WERI-Rb-1 (cell line): ENCODE results near the gene LZIC.

Experiments used
- DNase-seq: peaks from one replicate; pipeline ENCODE4 v3.0.0-alpha.2; 2020
- H3K27ac ChIP-seq: fragments of 250-450 bp; sonication (Bioruptor Pico); 2 replicates; pipeline ENCODE4 v1.5.1; 2020; ENCODE audit warnings: mild to moderate bottlenecking, moderate library complexity
- H3K27me3 ChIP-seq: fragments of 250-450 bp; sonication (Bioruptor Pico); 2 replicates; pipeline ENCODE4 v1.5.1; 2021; ENCODE audit warnings: mild to moderate bottlenecking, low read depth, moderate library complexity; ENCODE audit not compliant: insufficient read depth, severe bottlenecking
- H3K36me3 ChIP-seq: fragments of 250-450 bp; sonication (Bioruptor Pico); 2 replicates; pipeline ENCODE4 v1.5.1; 2020; ENCODE audit warnings: mild to moderate bottlenecking, moderate library complexity
- H3K4me3 ChIP-seq: 2 replicates; pipeline ENCODE4 v1.5.1; 2011; ENCODE audit warnings: low read depth, mild to moderate bottlenecking, control low read depth, low read length
- H3K9me3 ChIP-seq: fragments of 250-450 bp; sonication (Bioruptor Pico); 2 replicates; pipeline ENCODE4 v1.5.1; 2021; ENCODE audit warnings: mild to moderate bottlenecking, moderate library complexity; ENCODE audit not compliant: severe bottlenecking
- CTCF ChIP-seq: IDR thresholded peaks from 2 replicates; pipeline ENCODE4 v1.5.1; 2011; ENCODE audit warnings: low read depth, mild to moderate bottlenecking, control low read depth, inconsistent platforms, low read length

LZIC gene

GRCh38 chr1:9942399-9942938 lies 722 bp downstream of the LZIC start:
- Histone ChIP-seq H3K27ac (peak overlapping the region; percentile 88), H3K27me3 (no peaks in the 10 kb centered on the region), H3K9me3 (no peaks in the 10 kb centered on the region), H3K36me3 (peaks cover 8% of the 10 kb centered on the region; the same call in 1 of the 2 replicates), H3K4me3 (peak overlapping the region; percentile 76)
- TF ChIP-seq CTCF = peak; percentile 38; the same call in 1 of the 2 replicates
- DNase-seq = peak; percentile 17

GRCh38 chr1:9929431-9930385 lies 13.5 kb downstream of the LZIC start:
- no peaks in the 10 kb centered on the region for H3K9me3 ChIP-seq
- peaks cover 33% of the 10 kb centered on the region for H3K36me3 ChIP-seq
- H3K27me3 ChIP-seq = no peaks in the 10 kb centered on the region
- H3K27ac ChIP-seq = no peak overlapping the region
- no peak for TF ChIP-seq CTCF
- DNase-seq = no peak
- H3K4me3 ChIP-seq = no peak overlapping the region

GRCh38 chr1:9927259-9927658 lies 15.9 kb downstream of the LZIC start:
- no peak overlapping the region for H3K27ac ChIP-seq
- no peak for DNase-seq

DNA sequence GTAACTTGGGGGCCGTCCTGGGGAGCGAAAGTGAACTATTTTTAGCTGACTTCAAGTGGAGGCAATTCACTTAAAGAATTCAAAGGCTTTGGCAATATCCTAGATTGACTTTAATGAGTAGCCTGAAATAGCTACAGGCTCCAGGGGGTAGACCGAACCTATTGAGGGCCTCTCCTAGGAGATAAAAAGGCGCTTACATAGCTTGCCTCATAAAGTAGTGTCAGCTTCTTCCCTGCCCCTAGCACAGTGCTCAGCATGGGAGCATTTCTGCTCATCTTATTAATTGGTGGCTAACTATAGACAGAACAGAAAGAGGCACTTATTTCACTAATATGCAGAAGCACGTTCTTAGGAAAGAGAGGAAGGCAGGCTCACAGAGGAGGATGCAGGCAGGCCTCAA lies 20.8 kb downstream of the LZIC start:
- H3K36me3 ChIP-seq = no peaks in the 10 kb centered on the region
- no peaks in the 10 kb centered on the region for H3K27me3 ChIP-seq
- no peak overlapping the region for H3K4me3 ChIP-seq
- TF ChIP-seq CTCF = no peak
- no peak overlapping the region for H3K27ac ChIP-seq
- no peak for DNase-seq
- no peaks in the 10 kb centered on the region for H3K9me3 ChIP-seq

More at GRCh38 chr1:9927259-9927658, 15.9 kb downstream of the LZIC start:
- Histone ChIP-seq H3K36me3 (peaks cover 21% of the 10 kb centered on the region), H3K9me3 (no peaks in the 10 kb centered on the region), H3K4me3 (no peak overlapping the region), H3K27me3 (no peaks in the 10 kb centered on the region)
- TF ChIP-seq CTCF = no peak

DNA sequence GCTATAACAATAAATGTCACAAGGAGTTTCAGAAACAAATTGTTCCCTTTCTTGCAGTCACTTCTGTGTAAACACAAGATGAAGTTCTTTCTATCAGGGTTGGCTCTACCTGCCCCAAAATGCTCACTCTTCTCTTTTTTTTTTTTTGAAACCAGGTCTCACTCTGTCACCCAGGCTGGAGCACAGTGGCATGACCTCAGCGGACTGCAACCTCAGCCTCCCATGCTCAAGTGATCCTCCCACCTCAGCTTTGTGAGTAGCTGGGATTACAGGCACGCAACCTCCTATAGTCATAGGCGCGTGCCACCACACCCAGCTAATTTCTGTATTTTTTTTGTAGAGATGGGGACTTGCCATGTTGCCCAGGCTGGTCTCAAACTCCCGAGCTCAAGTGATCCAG lies 22.6 kb downstream of the LZIC start:
- TF ChIP-seq CTCF = no peak
- H3K36me3 ChIP-seq = no peaks in the 10 kb centered on the region
- H3K27ac ChIP-seq = no peak overlapping the region
- H3K27me3 ChIP-seq = no peaks in the 10 kb centered on the region
- DNase-seq = no peak
- no peak overlapping the region for H3K4me3 ChIP-seq
- no peaks in the 10 kb centered on the region for H3K9me3 ChIP-seq
